Uterus (tissue), 4 donors: ENCODE results near the gene ZNF438. TPM values are rescaled to one million over a fixed set of nuclear protein-coding genes. Genes with fewer than 3 reads are reported as not detected.

Experiments
- DNase-seq, 2 donors: peaks; one replicate each; pipeline ENCODE4 v3.0.0-alpha.2; 2019 to 2020
- H3K27ac ChIP-seq, 2 donors: fragments of 200-600 bp; sonication (generic); 1 replicate in 1 of 2; 2 replicates in 1 of 2; pipeline ENCODE4 v1.5.1; 2016 to 2018
- H3K27me3 ChIP-seq, 2 donors: fragments of 200-600 bp; sonication (generic); one replicate each; pipeline ENCODE4 v1.5.1; 2018 to 2019; ENCODE audit warnings: control low read depth in 1 of 2
- H3K36me3 ChIP-seq, 2 donors: fragments of 200-600 bp; sonication (generic); one replicate each; pipeline ENCODE4 v1.5.1; 2019; ENCODE audit warnings: control low read depth in 1 of 2
- H3K4me1 ChIP-seq, 2 donors: fragments of 200-600 bp; sonication (generic); one replicate each; pipeline ENCODE4 v1.5.1; 2018 to 2019; ENCODE audit warnings: control low read depth in 1 of 2
- H3K4me3 ChIP-seq, 2 donors: fragments of 200-600 bp; sonication (generic); 1 replicate in 1 of 2; 2 replicates in 1 of 2; pipeline ENCODE4 v1.5.1; 2018 to 2019; ENCODE audit warnings: mild to moderate bottlenecking in 1 of 2
- H3K9me3 ChIP-seq, 2 donors: fragments of 200-600 bp; sonication (generic); one replicate each; pipeline ENCODE4 v1.5.1; 2019; ENCODE audit warnings: control low read depth in 1 of 2
- CTCF ChIP-seq, 4 experiments: fragments of 200-600 bp in 2 of 4; fragments of 450-650 bp in 2 of 4; sonication (generic) in 2 of 4; IDR thresholded peaks; one replicate each; pipeline ENCODE4 v1.5.1; 2016 to 2019; ENCODE audit warnings: antibody characterized with exemption in 4 of 4, mild to moderate bottlenecking in 2 of 4, moderate library complexity in 1 of 4
- POLR2A ChIP-seq, 2 donors: fragments of 450-650 bp; IDR thresholded peaks; one replicate each; pipeline ENCODE4 v1.6.1; 2016; ENCODE audit warnings: antibody characterized with exemption in 2 of 2, mild to moderate bottlenecking in 1 of 2, moderate library complexity in 1 of 2
- intact Hi-C: fragments of 100-400 bp; cut with DNase I; formaldehyde crosslinking; loops from one replicate; pipeline ENCODE4 v1.15.1; 2023; ENCODE audit warnings: low total_unique reads
- total RNA-seq, 4 donors: library from RNA; depleted of rRNA in 3 of 4; stranded (reverse); fragments of >200 nt in 3 of 4; gene quantifications; one replicate each; pipeline versions ENCODE4 v1.1.0 to v1.2.4, GENCODE V29; 2014 to 2023
- donor health status: DM: yes; HTN: yes; CAD: no.

The ZNF438 gene
- total RNA-seq, 4 donors from 2014 or later = 5.8 to 24.6 (median 18.4) TPM

- intact Hi-C loops = no loop called here
Observed at GRCh38 chr10:30861221-30861620, 170.4 kb downstream of the ZNF438 start.

GRCh38 chr10:30858499-30858898, 173.2 kb downstream of the ZNF438 start:
- Histone ChIP-seq H3K9me3 (no peaks in the 10 kb centered on the region), H3K27ac (peak overlapping the region; percentile 62 to 67)

More at GRCh38 chr10:30861221-30861620, 170.4 kb downstream of the ZNF438 start:
- no peak for TF ChIP-seq POLR2A (IDR thresholded peaks at IDR 0.05)
- no peak for TF ChIP-seq CTCF (IDR thresholded peaks at IDR 0.05)
- DNase-seq = no peak
- no peaks in the 10 kb centered on the region for H3K36me3 ChIP-seq
- H3K27me3 ChIP-seq = no peaks in the 10 kb centered on the region
- no peak overlapping the region for H3K27ac ChIP-seq
- H3K9me3 ChIP-seq = no peaks in the 10 kb centered on the region
- H3K4me1 ChIP-seq = peaks cover 3 to 5% of the 10 kb centered on the region in 2 donors
- no peak overlapping the region for H3K4me3 ChIP-seq

GRCh38 chr10:30857803-30858202, 173.9 kb downstream of the ZNF438 start:
- H3K27me3 ChIP-seq = no peaks in the 10 kb centered on the region
- H3K36me3 ChIP-seq = no peaks in the 10 kb centered on the region
- H3K4me3 ChIP-seq = no peak overlapping the region
- H3K9me3 ChIP-seq = no peaks in the 10 kb centered on the region
- intact Hi-C loops = no loop called here
- TF ChIP-seq POLR2A (IDR thresholded peaks at IDR 0.05) = no peak
- TF ChIP-seq CTCF (IDR thresholded peaks at IDR 0.05) = no peak
- DNase-seq = peak; percentile 83 to 89
- peaks cover 0 to 3% of the 10 kb centered on the region in 2 donors for H3K4me1 ChIP-seq
- H3K27ac ChIP-seq = peak overlapping the region; percentile 62 to 67

More at GRCh38 chr10:30858499-30858898, 173.2 kb downstream of the ZNF438 start:
- TF ChIP-seq POLR2A (IDR thresholded peaks at IDR 0.05) (no peak), CTCF (IDR thresholded peaks at IDR 0.05) (no peak)
- Histone ChIP-seq H3K4me3 (no peak overlapping the region), H3K4me1 (peaks cover 0 to 3% of the 10 kb centered on the region in 2 donors), H3K27me3 (no peaks in the 10 kb centered on the region), H3K36me3 (no peaks in the 10 kb centered on the region)
- intact Hi-C loops = no loop called here
- DNase-seq = no peak

GRCh38 chr10:30855131-30855530, 176.5 kb downstream of the ZNF438 start:
- Histone ChIP-seq H3K27ac (peak overlapping the region; percentile 44 to 67), H3K9me3 (no peaks in the 10 kb centered on the region), H3K4me3 (no peak overlapping the region), H3K36me3 (no peaks in the 10 kb centered on the region), H3K27me3 (no peaks in the 10 kb centered on the region), H3K4me1 (peaks cover 0 to 3% of the 10 kb centered on the region in 2 donors)
- intact Hi-C loops = no loop called here
- no peak for DNase-seq
- TF ChIP-seq CTCF (IDR thresholded peaks at IDR 0.05) (no peak), POLR2A (IDR thresholded peaks at IDR 0.05) (no peak)

- Histone ChIP-seq H3K36me3 (no peaks in the 10 kb centered on the region), H3K9me3 (no peaks in the 10 kb centered on the region), H3K4me1 (peaks cover 0 to 2% of the 10 kb centered on the region in 2 donors), H3K27ac (peak overlapping the region; percentile 41 to 44), H3K4me3 (no peak overlapping the region), H3K27me3 (no peaks in the 10 kb centered on the region)
- intact Hi-C loops = no loop called here
- TF ChIP-seq POLR2A (IDR thresholded peaks at IDR 0.05) = no peak
- no peak for TF ChIP-seq CTCF (IDR thresholded peaks at IDR 0.05)
- no peak for DNase-seq
Observed at GRCh38 chr10:30854656-30855055, 177.0 kb downstream of the ZNF438 start.
